Liver (tissue), 9 donors: ENCODE data around the gene GSTO2. TPM values are rescaled to one million over a fixed set of nuclear protein-coding genes. Genes with fewer than 3 reads are reported as not detected.
A peak's percentile ranks its signal among the peaks of the same experiment; 100 is the strongest.

Experiments
- DNase-seq: peaks from one replicate; pipeline ENCODE4 v3.0.0-alpha.2; 2017; ENCODE audit warnings: low spot score
- H3K27ac ChIP-seq, 2 donors: one replicate each; pipeline ENCODE4 v1.7.0; 2013; ENCODE audit warnings: inconsistent platforms in 2 of 2, low read length in 2 of 2, control low read depth in 1 of 2, low read depth in 1 of 2, mild to moderate bottlenecking in 1 of 2
- H3K27me3 ChIP-seq, 4 donors: one replicate each; pipeline versions ENCODE4 v1.6.1 to v1.7.0; 2013; ENCODE audit warnings: low read length in 3 of 4, inconsistent platforms in 1 of 4, mild to moderate bottlenecking in 1 of 4, moderate library complexity in 1 of 4; ENCODE audit not compliant: control insufficient read depth in 4 of 4, insufficient read depth in 4 of 4
- H3K36me3 ChIP-seq, 4 donors: one replicate each; pipeline versions ENCODE4 v1.6.1 to v1.7.0; 2013; ENCODE audit warnings: low read length in 3 of 4, mild to moderate bottlenecking in 3 of 4, low read depth in 1 of 4, moderate library complexity in 1 of 4; ENCODE audit not compliant: control insufficient read depth in 4 of 4, insufficient read depth in 3 of 4
- H3K4me1 ChIP-seq, 4 donors: one replicate each; pipeline versions ENCODE4 v1.6.1 to v1.7.0; 2013; ENCODE audit warnings: low read length in 3 of 4, mild to moderate bottlenecking in 3 of 4, moderate library complexity in 1 of 4; ENCODE audit not compliant: control insufficient read depth in 4 of 4, insufficient read depth in 4 of 4
- H3K4me3 ChIP-seq, 3 donors: one replicate each; pipeline versions ENCODE4 v1.6.1 to v1.7.0; 2013; ENCODE audit warnings: low read length in 3 of 3, control low read depth in 1 of 3, low read depth in 1 of 3, mild to moderate bottlenecking in 1 of 3
- H3K9ac ChIP-seq, 2 donors: one replicate each; pipeline ENCODE4 v1.7.0; 2013; ENCODE audit warnings: low read length in 2 of 2, mild to moderate bottlenecking in 2 of 2, moderate library complexity in 2 of 2, control low read depth in 1 of 2, low read depth in 1 of 2
- H3K9me3 ChIP-seq, 4 donors: one replicate each; pipeline versions ENCODE4 v1.6.1 to v1.7.0; 2013; ENCODE audit warnings: low read length in 3 of 4; ENCODE audit not compliant: control insufficient read depth in 4 of 4
- FOXA1 ChIP-seq: IDR thresholded peaks from 2 replicates; pipeline ENCODE4 v1.6.1; 2016; ENCODE audit warnings: antibody characterized with exemption
- FOXA2 ChIP-seq: IDR thresholded peaks from 2 replicates; pipeline ENCODE4 v1.6.1; 2016; ENCODE audit warnings: antibody characterized with exemption
- HNF4A ChIP-seq, 2 donors: conservative IDR thresholded peaks; 2 replicates each; pipeline ENCODE4 v1.6.1; 2016; ENCODE audit warnings: antibody characterized with exemption in 2 of 2, mild to moderate bottlenecking in 2 of 2
- HNF4G ChIP-seq: IDR thresholded peaks from 2 replicates; pipeline ENCODE4 v1.6.1; 2016; ENCODE audit warnings: antibody characterized with exemption
- JUND ChIP-seq, 2 donors: IDR thresholded peaks; 2 replicates each; pipeline ENCODE4 v1.6.1; 2016; ENCODE audit warnings: antibody characterized with exemption in 2 of 2
- NR2F2 ChIP-seq: IDR thresholded peaks from 2 replicates; pipeline ENCODE4 v1.6.1; 2016; ENCODE audit warnings: antibody characterized with exemption
- RAD21 ChIP-seq, 2 donors: IDR thresholded peaks; 2 replicates each; pipeline ENCODE4 v1.6.1; 2016; ENCODE audit warnings: antibody characterized with exemption in 2 of 2, mild to moderate bottlenecking in 2 of 2
- RXRA ChIP-seq, 2 donors: IDR thresholded peaks; 2 replicates each; pipeline ENCODE4 v1.6.1; 2017 to 2018; ENCODE audit warnings: antibody characterized with exemption in 2 of 2, mild to moderate bottlenecking in 1 of 2
- SP1 ChIP-seq: IDR thresholded peaks from 2 replicates; pipeline ENCODE4 v1.6.1; 2018; ENCODE audit warnings: antibody characterized with exemption, mild to moderate bottlenecking
- TAF1 ChIP-seq: conservative IDR thresholded peaks from 2 replicates; pipeline ENCODE4 v1.6.1; 2016; ENCODE audit warnings: antibody characterized with exemption, mild to moderate bottlenecking
- YY1 ChIP-seq: IDR thresholded peaks from 2 replicates; pipeline ENCODE4 v1.6.1; 2016; ENCODE audit warnings: antibody characterized with exemption, mild to moderate bottlenecking
- WGBS: extraction: QIAGEN DNeasy Blood & Tissue Kit; methylation state at CpG from one replicate; pipeline ENCODE4 v1.1.7; 2013; 5-methylcytosine and 5-hydroxymethylcytosine counted together
- polyA plus RNA-seq, 2 donors: library from polyadenylated mRNA; stranded (reverse) in 1 of 2; unstranded in 1 of 2; fragments of 200-250 nt in 1 of 2; fragments of >200 nt in 1 of 2; fragmentation: Nextera tagmentation in 1 of 2; extraction: Ambion mirVana in 1 of 2; gene quantifications; one replicate each; pipeline versions ENCODE4 v1.2.1 to v1.2.3, GENCODE V29; 2013 to 2015
- total RNA-seq, 2 donors: library from RNA; depleted of rRNA; stranded (reverse); fragments of >200 nt; gene quantifications; one replicate each; pipeline ENCODE4 v1.2.3, GENCODE V29; 2014
- TF ChIP-seq, protein P1 (sequence below): fragments of 150-350 bp; IDR thresholded peaks from 2 replicates; pipeline ENCODE4 v1.5.1; 2017; ENCODE audit warnings: improper control_type of control experiment, low read depth, low read length; ENCODE audit not compliant: missing input control
- TF ChIP-seq, protein P2 (sequence below): IDR thresholded peaks from 2 replicates; pipeline ENCODE4 v1.6.1; 2016; ENCODE audit warnings: antibody characterized with exemption, mild to moderate bottlenecking
- TF ChIP-seq, protein P3 (sequence below): IDR thresholded peaks from 2 replicates; pipeline ENCODE4 v1.6.1; 2016; ENCODE audit warnings: antibody characterized with exemption
- TF ChIP-seq, protein P4 (sequence below): IDR thresholded peaks from 2 replicates; pipeline ENCODE4 v1.6.1; 2016; ENCODE audit warnings: antibody characterized with exemption
- TF ChIP-seq, protein P5 (sequence below): IDR thresholded peaks from 2 replicates; pipeline ENCODE4 v1.6.1; 2016; ENCODE audit warnings: antibody characterized with exemption
- donor health status: healthy.
- donor health status: healthy.
- donor health status: healthy.
- donor health status: healthy.
- donor health status: healthy.

GSTO2 gene
- total and polyA plus RNA-seq, 4 donors, result 1.0 to 4.6 (median 1.7) TPM

DNA sequence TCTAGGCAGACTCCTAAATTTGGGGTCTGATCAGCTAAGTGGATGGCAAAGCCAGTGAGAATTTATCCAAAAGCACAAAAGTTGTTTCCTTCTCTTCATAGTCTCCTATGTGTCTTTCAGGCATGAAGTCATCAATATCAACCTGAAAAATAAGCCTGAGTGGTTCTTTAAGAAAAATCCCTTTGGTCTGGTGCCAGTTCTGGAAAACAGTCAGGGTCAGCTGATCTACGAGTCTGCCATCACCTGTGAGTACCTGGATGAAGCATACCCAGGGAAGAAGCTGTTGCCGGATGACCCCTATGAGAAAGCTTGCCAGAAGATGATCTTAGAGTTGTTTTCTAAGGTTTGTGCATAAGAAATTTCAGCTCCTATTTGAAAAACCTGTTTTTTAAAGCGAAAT, 9.5 kb upstream of the GSTO2 start:
- Histone ChIP-seq H3K27me3 (no peaks in the 10 kb centered on the region), H3K9ac (no peak overlapping the region), H3K36me3 (peaks cover 2 to 42% (median 32%) of the 10 kb centered on the region in 4 donors), H3K4me3 (no peak overlapping the region), H3K9me3 (no peaks in the 10 kb centered on the region), H3K4me1 (peaks cover 3 to 78% (median 65%) of the 10 kb centered on the region in 4 donors), H3K27ac (peak overlapping the region; percentile 99 to 100)
- 73% methylated on average over 3 of the region's 3 CpGs for WGBS
- no peak for TF ChIP-seq HNF4A (conservative IDR thresholded peaks at IDR 0.05)
- no peak for TF ChIP-seq JUND (IDR thresholded peaks at IDR 0.05)
- TF ChIP-seq FOXA2, result no peak
- no peak for TF ChIP-seq RAD21 (IDR thresholded peaks at IDR 0.05)
- TF ChIP-seq, protein P1, sequence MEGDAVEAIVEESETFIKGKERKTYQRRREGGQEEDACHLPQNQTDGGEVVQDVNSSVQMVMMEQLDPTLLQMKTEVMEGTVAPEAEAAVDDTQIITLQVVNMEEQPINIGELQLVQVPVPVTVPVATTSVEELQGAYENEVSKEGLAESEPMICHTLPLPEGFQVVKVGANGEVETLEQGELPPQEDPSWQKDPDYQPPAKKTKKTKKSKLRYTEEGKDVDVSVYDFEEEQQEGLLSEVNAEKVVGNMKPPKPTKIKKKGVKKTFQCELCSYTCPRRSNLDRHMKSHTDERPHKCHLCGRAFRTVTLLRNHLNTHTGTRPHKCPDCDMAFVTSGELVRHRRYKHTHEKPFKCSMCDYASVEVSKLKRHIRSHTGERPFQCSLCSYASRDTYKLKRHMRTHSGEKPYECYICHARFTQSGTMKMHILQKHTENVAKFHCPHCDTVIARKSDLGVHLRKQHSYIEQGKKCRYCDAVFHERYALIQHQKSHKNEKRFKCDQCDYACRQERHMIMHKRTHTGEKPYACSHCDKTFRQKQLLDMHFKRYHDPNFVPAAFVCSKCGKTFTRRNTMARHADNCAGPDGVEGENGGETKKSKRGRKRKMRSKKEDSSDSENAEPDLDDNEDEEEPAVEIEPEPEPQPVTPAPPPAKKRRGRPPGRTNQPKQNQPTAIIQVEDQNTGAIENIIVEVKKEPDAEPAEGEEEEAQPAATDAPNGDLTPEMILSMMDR, result no peak
- TF ChIP-seq, protein P2, sequence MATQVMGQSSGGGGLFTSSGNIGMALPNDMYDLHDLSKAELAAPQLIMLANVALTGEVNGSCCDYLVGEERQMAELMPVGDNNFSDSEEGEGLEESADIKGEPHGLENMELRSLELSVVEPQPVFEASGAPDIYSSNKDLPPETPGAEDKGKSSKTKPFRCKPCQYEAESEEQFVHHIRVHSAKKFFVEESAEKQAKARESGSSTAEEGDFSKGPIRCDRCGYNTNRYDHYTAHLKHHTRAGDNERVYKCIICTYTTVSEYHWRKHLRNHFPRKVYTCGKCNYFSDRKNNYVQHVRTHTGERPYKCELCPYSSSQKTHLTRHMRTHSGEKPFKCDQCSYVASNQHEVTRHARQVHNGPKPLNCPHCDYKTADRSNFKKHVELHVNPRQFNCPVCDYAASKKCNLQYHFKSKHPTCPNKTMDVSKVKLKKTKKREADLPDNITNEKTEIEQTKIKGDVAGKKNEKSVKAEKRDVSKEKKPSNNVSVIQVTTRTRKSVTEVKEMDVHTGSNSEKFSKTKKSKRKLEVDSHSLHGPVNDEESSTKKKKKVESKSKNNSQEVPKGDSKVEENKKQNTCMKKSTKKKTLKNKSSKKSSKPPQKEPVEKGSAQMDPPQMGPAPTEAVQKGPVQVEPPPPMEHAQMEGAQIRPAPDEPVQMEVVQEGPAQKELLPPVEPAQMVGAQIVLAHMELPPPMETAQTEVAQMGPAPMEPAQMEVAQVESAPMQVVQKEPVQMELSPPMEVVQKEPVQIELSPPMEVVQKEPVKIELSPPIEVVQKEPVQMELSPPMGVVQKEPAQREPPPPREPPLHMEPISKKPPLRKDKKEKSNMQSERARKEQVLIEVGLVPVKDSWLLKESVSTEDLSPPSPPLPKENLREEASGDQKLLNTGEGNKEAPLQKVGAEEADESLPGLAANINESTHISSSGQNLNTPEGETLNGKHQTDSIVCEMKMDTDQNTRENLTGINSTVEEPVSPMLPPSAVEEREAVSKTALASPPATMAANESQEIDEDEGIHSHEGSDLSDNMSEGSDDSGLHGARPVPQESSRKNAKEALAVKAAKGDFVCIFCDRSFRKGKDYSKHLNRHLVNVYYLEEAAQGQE, result no peak
- TF ChIP-seq, protein P3, sequence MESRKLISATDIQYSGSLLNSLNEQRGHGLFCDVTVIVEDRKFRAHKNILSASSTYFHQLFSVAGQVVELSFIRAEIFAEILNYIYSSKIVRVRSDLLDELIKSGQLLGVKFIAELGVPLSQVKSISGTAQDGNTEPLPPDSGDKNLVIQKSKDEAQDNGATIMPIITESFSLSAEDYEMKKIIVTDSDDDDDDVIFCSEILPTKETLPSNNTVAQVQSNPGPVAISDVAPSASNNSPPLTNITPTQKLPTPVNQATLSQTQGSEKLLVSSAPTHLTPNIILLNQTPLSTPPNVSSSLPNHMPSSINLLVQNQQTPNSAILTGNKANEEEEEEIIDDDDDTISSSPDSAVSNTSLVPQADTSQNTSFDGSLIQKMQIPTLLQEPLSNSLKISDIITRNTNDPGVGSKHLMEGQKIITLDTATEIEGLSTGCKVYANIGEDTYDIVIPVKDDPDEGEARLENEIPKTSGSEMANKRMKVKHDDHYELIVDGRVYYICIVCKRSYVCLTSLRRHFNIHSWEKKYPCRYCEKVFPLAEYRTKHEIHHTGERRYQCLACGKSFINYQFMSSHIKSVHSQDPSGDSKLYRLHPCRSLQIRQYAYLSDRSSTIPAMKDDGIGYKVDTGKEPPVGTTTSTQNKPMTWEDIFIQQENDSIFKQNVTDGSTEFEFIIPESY, result no peak
- no peak for TF ChIP-seq TAF1
- TF ChIP-seq, protein P4, sequence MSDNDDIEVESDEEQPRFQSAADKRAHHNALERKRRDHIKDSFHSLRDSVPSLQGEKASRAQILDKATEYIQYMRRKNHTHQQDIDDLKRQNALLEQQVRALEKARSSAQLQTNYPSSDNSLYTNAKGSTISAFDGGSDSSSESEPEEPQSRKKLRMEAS, result no peak
- no peak for DNase-seq

DNA sequence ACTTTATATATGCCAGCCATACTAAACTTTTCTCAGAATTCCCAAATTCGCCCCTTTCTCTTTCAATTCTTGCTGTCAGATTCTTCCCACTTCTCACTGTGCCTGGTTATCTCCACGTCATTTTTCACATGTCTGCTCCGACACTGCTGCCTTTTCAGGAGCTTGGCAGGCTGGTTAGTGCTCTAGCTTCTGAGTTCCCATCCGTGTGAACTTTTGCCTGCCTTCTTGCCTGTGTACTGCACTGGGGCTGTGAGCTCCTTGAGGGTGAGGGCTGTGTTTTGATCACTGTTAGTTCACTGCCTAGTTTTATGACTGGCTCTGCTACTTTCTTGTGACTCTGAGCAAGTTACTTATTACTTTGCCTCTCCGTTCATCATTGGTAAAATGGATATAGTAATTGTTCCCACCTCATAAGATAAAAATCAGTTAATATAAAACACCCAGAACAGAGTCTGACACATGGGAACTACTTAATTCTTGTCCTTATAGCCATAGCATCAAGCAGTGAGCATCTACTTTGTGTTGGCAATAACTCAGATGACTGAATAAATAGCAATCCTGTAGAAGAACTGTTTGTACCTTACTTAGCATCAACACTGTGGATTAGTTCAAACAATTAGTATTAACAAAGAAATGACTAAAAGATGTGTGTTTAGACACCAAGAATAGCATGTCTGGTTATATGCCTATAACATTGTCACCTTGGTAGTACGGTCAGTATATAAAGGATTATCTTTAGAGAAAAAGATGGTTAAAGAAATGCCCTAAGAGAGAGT, 8.8 kb upstream of the GSTO2 start:
- 74% methylated on average over 6 of the region's 6 CpGs for WGBS
- H3K9ac ChIP-seq, result peak overlapping the region in 1 of 2 donors; percentile 11
- TF ChIP-seq, protein P5, sequence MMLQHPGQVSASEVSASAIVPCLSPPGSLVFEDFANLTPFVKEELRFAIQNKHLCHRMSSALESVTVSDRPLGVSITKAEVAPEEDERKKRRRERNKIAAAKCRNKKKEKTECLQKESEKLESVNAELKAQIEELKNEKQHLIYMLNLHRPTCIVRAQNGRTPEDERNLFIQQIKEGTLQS, result no peak
- TF ChIP-seq HNF4A (conservative IDR thresholded peaks at IDR 0.05) (no peak), SP1 (no peak), FOXA1 (no peak), NR2F2 (no peak), YY1 (no peak), TAF1 (no peak), RAD21 (IDR thresholded peaks at IDR 0.05) (no peak), HNF4G (no peak), FOXA2 (no peak), RXRA (IDR thresholded peaks at IDR 0.05) (no peak)
- TF ChIP-seq, protein P4, result no peak
- TF ChIP-seq, protein P1, result no peak
- TF ChIP-seq, protein P2, result no peak

More for the DNA sequence above, 8.8 kb upstream of the GSTO2 start:
- peaks cover 3 to 84% (median 73%) of the 10 kb centered on the region in 4 donors for H3K4me1 ChIP-seq
- no peaks in the 10 kb centered on the region for H3K9me3 ChIP-seq
- no peak overlapping the region for H3K4me3 ChIP-seq
- no peak for DNase-seq
- peak overlapping the region; percentile 99 to 100 for H3K27ac ChIP-seq
- peaks cover 6 to 43% (median 33%) of the 10 kb centered on the region in 4 donors for H3K36me3 ChIP-seq
- H3K27me3 ChIP-seq, result no peaks in the 10 kb centered on the region
